Cerebellar cortex (tissue), 1 donor: ENCODE results near the gene KCTD10.
"Not testable (repeated sequence)": the region's sequence is repeated elsewhere in the genome, so short reads cannot be mapped to it uniquely, and the experiment has no call there.

Experiments
- DNase-seq: peaks from one replicate; pipeline ENCODE4 v3.0.0-alpha.2; 2015; ENCODE audit warnings: low spot score

Gene KCTD10

GRCh38 chr12:109473526-109474270 lies 3.4 kb downstream of the KCTD10 start:
- not testable (repeated sequence) for DNase-seq

- no peak for DNase-seq
Observed at GRCh38 chr12:109473006-109473405, 4.1 kb downstream of the KCTD10 start.

- DNase-seq = no peak
Observed at GRCh38 chr12:109469517-109469916, 7.6 kb downstream of the KCTD10 start.

- no peak for DNase-seq
Observed at GRCh38 chr12:109467978-109468676, 9.0 kb downstream of the KCTD10 start.

- DNase-seq = no peak
Observed at GRCh38 chr12:109466821-109467220, 10.3 kb downstream of the KCTD10 start.

- DNase-seq = no peak
Observed at GRCh38 chr12:109466305-109466704, 10.8 kb downstream of the KCTD10 start.

- DNase-seq = no peak
Observed at GRCh38 chr12:109464642-109465351, 12.3 kb downstream of the KCTD10 start.

- DNase-seq = no peak
Observed at GRCh38 chr12:109463756-109464155, 13.3 kb downstream of the KCTD10 start.

- no peak for DNase-seq
Observed at GRCh38 chr12:109462868-109463692, 14.0 kb downstream of the KCTD10 start.

GRCh38 chr12:109461846-109462756 lies 15.0 kb downstream of the KCTD10 start:
- no peak for DNase-seq

- DNase-seq = no peak
Observed at GRCh38 chr12:109461049-109461845, 15.9 kb downstream of the KCTD10 start.

- DNase-seq = no peak
Observed at GRCh38 chr12:109460538-109460937, 16.6 kb downstream of the KCTD10 start.

- DNase-seq = no peak
Observed at GRCh38 chr12:109459247-109459646, 17.9 kb downstream of the KCTD10 start.

GRCh38 chr12:109458771-109459208 lies 18.3 kb downstream of the KCTD10 start:
- no peak for DNase-seq

GRCh38 chr12:109458086-109458485 lies 19.0 kb downstream of the KCTD10 start:
- DNase-seq = no peak

- no peak for DNase-seq
Observed at GRCh38 chr12:109455706-109456105, 21.4 kb downstream of the KCTD10 start.

GRCh38 chr12:109452489-109452888 lies 24.6 kb downstream of the KCTD10 start:
- DNase-seq = peak; percentile 60

GRCh38 chr12:109451400-109451799 lies 25.7 kb downstream of the KCTD10 start:
- DNase-seq = no peak

GRCh38 chr12:109450980-109451379 lies 26.1 kb downstream of the KCTD10 start:
- no peak for DNase-seq
